GM12878 (cell line): Measurements from ENCODE around the gene TAF3. TPM values are rescaled to one million over a fixed set of nuclear protein-coding genes. Genes with fewer than 3 reads are reported as not detected.

ENCODE experiments used
- ATAC-seq: fragments of 200-7000 bp; cut with Tn5 transposase; 3 replicates; pipeline ENCODE4 v1.9.1; 2020; ENCODE audit warnings: mild to moderate bottlenecking, moderate library complexity
- BruUV-seq: library from RNA; stranded (reverse); fragments of 400-500 nt; replicated peaks from 2 replicates; lab custom pipeline; 2021; lab: Mats Ljungman, UMichigan
- CTCF ChIA-PET: fragments of 300-600 bp; sonication (Branson Sonifier 250); formaldehyde crosslinking; extraction: SDS; loops from one replicate; lab custom pipeline; 2021; ENCODE audit warnings: inconsistent platforms; lab: Yijun Ruan, JAX
- POLR2A ChIA-PET: fragments of 350-600 bp; formaldehyde crosslinking; extraction: SDS; loops from one replicate; lab custom pipeline; 2021; ENCODE audit warnings: inconsistent platforms; lab: Charles Lee
- RAD21 ChIA-PET: fragments of 300-600 bp; sonication (Branson Sonifier 250); formaldehyde crosslinking; loops from one replicate; lab custom pipeline; 2023; ENCODE audit warnings: antibody characterized with exemption; ENCODE audit not compliant: unreplicated experiment; lab: Charles Lee
- SMC1A ChIA-PET: fragments of 300-600 bp; sonication (Branson Sonifier 250); formaldehyde crosslinking; loops from one replicate; lab custom pipeline; 2023; ENCODE audit not compliant: unreplicated experiment, uncharacterized antibody; lab: Charles Lee
- DNase-seq: peaks from one replicate; pipeline ENCODE4 v3.0.0-alpha.2; 2011; ENCODE audit warnings: low read depth, low spot score
- FAIRE-seq: peaks from 3 replicates; lab custom pipeline; 2011; peaks lifted over from hg19 to GRCh38; lab: Jason Lieb, UNC
- H2AFZ ChIP-seq: 2 replicates; pipeline ENCODE4 v1.6.0; 2011; ENCODE audit warnings: low read depth, low read length, control low read depth; ENCODE audit not compliant: control insufficient read depth
- H3K27ac ChIP-seq: 2 replicates; pipeline ENCODE4 v1.5.1; 2011; ENCODE audit warnings: control low read depth; ENCODE audit not compliant: control insufficient read depth, insufficient read depth
- H3K27me3 ChIP-seq, 2 experiments: replicated peaks in 1 of 2; 2 replicates each; pipeline versions ENCODE4 v1.6.0 to v1.6.1; 2011; ENCODE audit warnings: low read length in 1 of 2; ENCODE audit not compliant: control insufficient read depth in 2 of 2, insufficient read depth in 2 of 2
- H3K36me3 ChIP-seq, 2 experiments: 2 replicates each; pipeline ENCODE4 v1.5.1; 2011; ENCODE audit warnings: low read length in 1 of 2; ENCODE audit not compliant: control insufficient read depth in 2 of 2, insufficient read depth in 2 of 2
- H3K4me1 ChIP-seq: 2 replicates; pipeline ENCODE4 v1.6.1; 2011; ENCODE audit warnings: mild to moderate bottlenecking, low read length, moderate library complexity, mixed read lengths; ENCODE audit not compliant: control insufficient read depth, insufficient read depth
- H3K4me2 ChIP-seq: 2 replicates; pipeline ENCODE4 v1.6.0; 2011; ENCODE audit warnings: control low read depth; ENCODE audit not compliant: control insufficient read depth, insufficient read depth
- H3K4me3 ChIP-seq: fragments of 200-600 bp; sonication (generic); 2 replicates; pipeline ENCODE4 v1.5.1; 2016
- H3K79me2 ChIP-seq: 2 replicates; pipeline ENCODE4 v1.6.0; 2011; ENCODE audit warnings: low read length; ENCODE audit not compliant: control insufficient read depth, insufficient read depth
- H3K9ac ChIP-seq: 2 replicates; pipeline ENCODE4 v1.8.0; 2011; ENCODE audit warnings: low read length, control low read depth, mixed read lengths; ENCODE audit not compliant: control insufficient read depth, insufficient read depth
- H3K9me3 ChIP-seq: replicated peaks from 3 replicates; pipeline ENCODE4 v1.5.1; 2011; ENCODE audit warnings: mild to moderate bottlenecking, low read length; ENCODE audit not compliant: control insufficient read depth, insufficient read depth
- H4K20me1 ChIP-seq: 2 replicates; pipeline ENCODE4 v1.6.0; 2011; ENCODE audit not compliant: control insufficient read depth, insufficient read depth
- BMI1 ChIP-seq: fragments of 450-650 bp; IDR thresholded peaks from 2 replicates; pipeline ENCODE4 v1.6.1; 2016; ENCODE audit warnings: mild to moderate bottlenecking, moderate library complexity, borderline replicate concordance
- CEBPB ChIP-seq, 2 experiments: fragments of 150-350 bp in 1 of 2; IDR thresholded peaks; 2 replicates each; pipeline ENCODE4 v1.6.1; 2012 to 2014; ENCODE audit warnings: low read depth in 2 of 2, low read length in 2 of 2, borderline replicate concordance in 1 of 2, inconsistent platforms in 1 of 2
- MTA3 ChIP-seq: IDR thresholded peaks from 2 replicates; pipeline ENCODE4 v1.6.1; 2012; ENCODE audit warnings: low read length, inconsistent platforms, borderline replicate concordance
- NR2C1 ChIP-seq: fragments of 450-650 bp; IDR thresholded peaks from 2 replicates; pipeline ENCODE4 v1.6.1; 2017; ENCODE audit warnings: antibody characterized with exemption, mild to moderate bottlenecking, moderate library complexity
- PRDM15 ChIP-seq: fragments of 450-650 bp; formaldehyde crosslinking; IDR thresholded peaks from 2 replicates; pipeline ENCODE4 v1.4.0; 2020; ENCODE audit warnings: mild to moderate bottlenecking, moderate library complexity
- SREBF2 ChIP-seq: IDR thresholded peaks from 2 replicates; pipeline ENCODE4 v1.6.1; 2012; ENCODE audit warnings: mild to moderate bottlenecking, low read length
- TCF3 ChIP-seq: IDR thresholded peaks from 2 replicates; pipeline ENCODE4 v1.6.1; 2012; ENCODE audit warnings: low read depth, mild to moderate bottlenecking, low read length, borderline replicate concordance; ENCODE audit not compliant: insufficient read depth
- YBX1 ChIP-seq: fragments of 450-650 bp; IDR thresholded peaks from 2 replicates; pipeline ENCODE4 v1.6.1; 2016; ENCODE audit warnings: antibody characterized with exemption
- YY1 ChIP-seq: IDR thresholded peaks from 2 replicates; pipeline ENCODE4 v1.6.1; 2011; ENCODE audit warnings: low read depth, mild to moderate bottlenecking, low read length
- WGBS: methylation state at CpG from one replicate; pipeline ENCODE4 v1.1.6; 2016; ENCODE audit warnings: low lambda C conversion rate; ENCODE audit not compliant: insufficient replicate concordance, insufficient coverage; ENCODE audit errors: missing lambda C conversion rate; 5-methylcytosine and 5-hydroxymethylcytosine counted together
- in situ Hi-C: fragments of 300-500 bp; cut with MboI; formaldehyde crosslinking; loops from 9 replicates; pipeline ENCODE4 v1.14.3; 2018; ENCODE audit warnings: mixed read lengths
- intact Hi-C: fragments of 100-400 bp; cut with micrococcal nuclease; formaldehyde crosslinking; loops from one replicate; pipeline ENCODE4 v1.14.2; 2022; ENCODE audit not compliant: unreplicated experiment
- polyA plus RNA-seq, 11 experiments: library from polyadenylated mRNA; depleted of rRNA in 4 of 11; unstranded in 6 of 11; stranded (reverse) in 5 of 11; fragments of >200 nt; fragmentation: Nextera tagmentation in 4 of 11; fragmentation: Illumina TruSeq in 1 of 11; extraction: Ambion mirVana in 4 of 11; extraction: Trizol in 1 of 11; gene quantifications; 1 replicate in 1 of 11; 2 replicates in 10 of 11; pipeline versions ENCODE4 v1.2.1 to v1.2.3, GENCODE V29; 2011 to 2016; ENCODE audit warnings: inconsistent platforms in 2 of 11, missing spikeins in 2 of 11, low read depth in 1 of 11
- total RNA-seq, 4 experiments: library from RNA; depleted of rRNA in 3 of 4; stranded (reverse); fragments of >200 nt in 3 of 4; fragmentation: Illumina TruSeq in 1 of 4; extraction: Trizol in 1 of 4; gene quantifications; 2 replicates each; pipeline versions ENCODE4 v1.2.1 to v1.2.3, GENCODE V29; 2013 to 2021

The TAF3 gene
- total and polyA plus RNA-seq, 10 of the 15 experiments (the other 5 are each of a cell fraction or from before 2014, with no cell fraction given): 2.0 to 10.1 (median 3.7) TPM

GRCh38 chr10:7944215-7944480, 125.8 kb downstream of the TAF3 start:
- CTCF ChIA-PET: interaction anchor here (0.7 to 1.0 kb wide), 2 partner anchors 37 to 458 kb away, joined by 3 read pairs; no protein-coding TSS in a partner anchor
- Histone ChIP-seq H3K4me1 (no peaks in the 10 kb centered on the region), H3K36me3 (no peaks in the 10 kb centered on the region), H2AFZ (no peak overlapping the region), H3K9ac (no peak overlapping the region), H4K20me1 (no peaks in the 10 kb centered on the region), H3K79me2 (no peaks in the 10 kb centered on the region), H3K4me2 (no peak overlapping the region), H3K9me3 (no peaks in the 10 kb centered on the region), H3K27ac (no peak overlapping the region), H3K4me3 (no peak overlapping the region), H3K27me3 (no peaks in the 10 kb centered on the region)
- in situ Hi-C loops (no loop called here), intact Hi-C loops (no loop called here)
- FAIRE-seq (no peak), DNase-seq (no peak), ATAC-seq (no peak)
- SMC1A ChIA-PET: no interaction called here
- POLR2A ChIA-PET: no interaction called here
- RAD21 ChIA-PET: interaction anchor here (0.8 kb wide), 1 partner anchor 9 kb away, joined by 3 read pairs; no protein-coding TSS in a partner anchor
- no TSS peak for BruUV-seq
- TF ChIP-seq SREBF2 (no peak), CEBPB (IDR thresholded peaks at IDR 0.05; ENCODE audit: borderline replicate concordance in 1 of 2, low read depth in 2 of 2, low read length in 2 of 2) (no peak), YBX1 (no peak), PRDM15 (no peak), YY1 (no peak), BMI1 (no peak), NR2C1 (no peak), TCF3 (no peak), MTA3 (no peak)
- WGBS: 79% methylated on average over 2 of the region's 2 CpGs
